Pancreas (tissue), 10 donors: ENCODE measurements around the gene ATG7. TPM values are rescaled to one million over a fixed set of nuclear protein-coding genes. Genes with fewer than 3 reads are reported as not detected.

Experiments used
- ATAC-seq, 4 donors: fragments of 200-7000 bp; cut with Tn5 transposase; one replicate each; pipeline versions ENCODE4 v1.8.0 to v1.9.1; 2020; ENCODE audit warnings: mild to moderate bottlenecking in 4 of 4, moderate library complexity in 4 of 4
- DNase-seq, 6 donors: peaks; one replicate each; pipeline ENCODE4 v3.0.0-alpha.2; 2020
- FAIRE-seq: peaks from 2 replicates; lab custom pipeline; 2012; peaks lifted over from hg19 to GRCh38; lab: Jason Lieb, UNC
- H3K27ac ChIP-seq, 4 donors: fragments of 200-600 bp; sonication (generic); 1 replicate in 3 of 4; 2 replicates in 1 of 4; pipeline versions ENCODE4 v1.5.0 to v1.8.0; 2020
- H3K27me3 ChIP-seq, 4 donors: fragments of 200-600 bp; one replicate each; pipeline ENCODE4 v1.8.0; 2021
- H3K36me3 ChIP-seq, 3 donors: fragments of 200-600 bp; sonication (generic) in 1 of 3; one replicate each; pipeline versions ENCODE4 v1.5.0 to v1.8.0; 2020 to 2021
- H3K4me1 ChIP-seq, 3 donors: fragments of 200-600 bp; one replicate each; pipeline ENCODE4 v1.8.0; 2021
- H3K4me3 ChIP-seq, 4 donors: fragments of 200-600 bp; sonication (generic) in 2 of 4; one replicate each; pipeline versions ENCODE4 v1.5.0 to v1.8.0; 2020 to 2021
- H3K9me3 ChIP-seq, 4 donors: fragments of 200-600 bp; one replicate each; pipeline ENCODE4 v1.8.0; 2021
- WGBS, 2 donors: extraction: QIAGEN DNeasy Blood & Tissue Kit; methylation state at CpG; one replicate each; pipeline ENCODE4 v1.1.7; 2013; 5-methylcytosine and 5-hydroxymethylcytosine counted together
- intact Hi-C, 3 donors: fragments of 100-400 bp; cut with DNase I; formaldehyde crosslinking; loops; one replicate each; pipeline versions ENCODE4 v1.11.1 to v1.14.2; 2022
- polyA plus RNA-seq, 2 donors: library from polyadenylated mRNA; stranded (reverse); fragments of 200-250 nt; gene quantifications; one replicate each; pipeline ENCODE4 v1.2.3, GENCODE V29; 2013
- total RNA-seq, 6 donors: library from RNA; stranded (reverse); fragmentation: NEBNext Ultra II Directional in 4 of 6; extraction: Animal tissue kit (Norgen Biotek cat#: 25700) in 4 of 6; gene quantifications; one replicate each; pipeline versions ENCODE4 v1.2.1 to v1.2.4, GENCODE V29; 2021 to 2023
- TF ChIP-seq, protein P1 (sequence below), 4 donors: fragments of 200-600 bp; sonication (generic) in 3 of 4; IDR thresholded peaks; one replicate each; pipeline versions ENCODE4 v1.5.0 to v1.8.0; 2021; ENCODE audit warnings: antibody characterized with exemption in 4 of 4
- donor health status: healthy with polysubstance abuse.
- donor health status: DM: no; HTN: no; CAD: no; lungs with moderate emphysema.
- donor health status: DM: no; HTN: no; CAD: no.
- donor health status: control.
- donor health status: control.
- donor health status: Bipolar disorder and iron deficiency.
- donor health status: DM: yes; HTN: yes; CAD: no.
- donor health status: DM: no; HTN: no; CAD: no.
- donor health status: DM: no; HTN: no; CAD: no.
- donor health status: DM: yes; HTN: yes; CAD: no.

The ATG7 gene
- total and polyA plus RNA-seq, 8 donors = 5.1 to 28.0 (median 15.7) TPM

DNA sequence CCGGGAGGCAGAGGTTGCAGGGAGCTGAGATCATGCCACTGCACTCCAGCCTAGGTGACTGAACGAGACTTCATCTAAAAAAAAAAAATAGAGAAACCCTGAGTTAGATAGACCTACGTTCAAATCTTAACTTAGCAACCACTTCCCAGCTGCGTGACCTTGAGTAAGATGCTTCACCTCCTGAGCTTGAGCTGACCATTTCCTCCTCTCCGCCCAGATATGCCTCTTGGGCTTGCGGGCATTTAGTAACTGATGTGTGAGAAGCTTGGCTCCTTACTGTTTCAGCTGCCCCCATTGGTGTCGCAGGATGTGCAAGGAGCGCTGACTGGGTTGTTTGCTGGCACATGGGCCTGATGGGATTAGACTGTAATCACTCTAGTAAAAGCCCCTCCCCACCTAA, 26.9 kb upstream of the ATG7 start:
- 76 to 83% methylated on average over 8 of the region's 8 CpGs for WGBS, 2 donors
- no peaks in the 10 kb centered on the region for H3K27me3 ChIP-seq

GRCh38 chr3:11245827-11246662, 26.2 kb upstream of the ATG7 start:
- DNase-seq (no peak), ATAC-seq (no peak), FAIRE-seq (no peak)
- Histone ChIP-seq H3K27me3 (no peaks in the 10 kb centered on the region), H3K4me3 (no peak overlapping the region), H3K9me3 (no peaks in the 10 kb centered on the region), H3K36me3 (no peaks in the 10 kb centered on the region), H3K27ac (no peak overlapping the region), H3K4me1 (no peaks in the 10 kb centered on the region)
- intact Hi-C loops = no loop called here
- TF ChIP-seq, protein P1, sequence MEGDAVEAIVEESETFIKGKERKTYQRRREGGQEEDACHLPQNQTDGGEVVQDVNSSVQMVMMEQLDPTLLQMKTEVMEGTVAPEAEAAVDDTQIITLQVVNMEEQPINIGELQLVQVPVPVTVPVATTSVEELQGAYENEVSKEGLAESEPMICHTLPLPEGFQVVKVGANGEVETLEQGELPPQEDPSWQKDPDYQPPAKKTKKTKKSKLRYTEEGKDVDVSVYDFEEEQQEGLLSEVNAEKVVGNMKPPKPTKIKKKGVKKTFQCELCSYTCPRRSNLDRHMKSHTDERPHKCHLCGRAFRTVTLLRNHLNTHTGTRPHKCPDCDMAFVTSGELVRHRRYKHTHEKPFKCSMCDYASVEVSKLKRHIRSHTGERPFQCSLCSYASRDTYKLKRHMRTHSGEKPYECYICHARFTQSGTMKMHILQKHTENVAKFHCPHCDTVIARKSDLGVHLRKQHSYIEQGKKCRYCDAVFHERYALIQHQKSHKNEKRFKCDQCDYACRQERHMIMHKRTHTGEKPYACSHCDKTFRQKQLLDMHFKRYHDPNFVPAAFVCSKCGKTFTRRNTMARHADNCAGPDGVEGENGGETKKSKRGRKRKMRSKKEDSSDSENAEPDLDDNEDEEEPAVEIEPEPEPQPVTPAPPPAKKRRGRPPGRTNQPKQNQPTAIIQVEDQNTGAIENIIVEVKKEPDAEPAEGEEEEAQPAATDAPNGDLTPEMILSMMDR (IDR thresholded peaks at IDR 0.05) = no peak
- 73 to 75% methylated on average over 6 of the region's 6 CpGs for WGBS, 2 donors

More for the DNA sequence above, 26.9 kb upstream of the ATG7 start:
- intact Hi-C loops = no loop called here
- FAIRE-seq (no peak), DNase-seq (no peak), ATAC-seq (no peak)
- Histone ChIP-seq H3K4me3 (no peak overlapping the region), H3K4me1 (no peaks in the 10 kb centered on the region), H3K27ac (no peak overlapping the region), H3K36me3 (no peaks in the 10 kb centered on the region), H3K9me3 (no peaks in the 10 kb centered on the region)
- TF ChIP-seq, protein P1 (IDR thresholded peaks at IDR 0.05) = no peak

- Histone ChIP-seq H3K9me3 (no peaks in the 10 kb centered on the region), H3K27ac (no peak overlapping the region), H3K4me1 (no peaks in the 10 kb centered on the region), H3K27me3 (no peaks in the 10 kb centered on the region), H3K4me3 (no peak overlapping the region), H3K36me3 (no peaks in the 10 kb centered on the region)
- whole genome bisulfite sequencing, 2 donors = 79 to 89% methylated on average over 2 of the region's 2 CpGs
- TF ChIP-seq, protein P1 (IDR thresholded peaks at IDR 0.05) = no peak
- intact Hi-C loops = no loop called here
- DNase-seq = no peak
- ATAC-seq = no peak
- FAIRE-seq = no peak
Measured at GRCh38 chr3:11246663-11246970, 25.6 kb upstream of the ATG7 start.

DNA sequence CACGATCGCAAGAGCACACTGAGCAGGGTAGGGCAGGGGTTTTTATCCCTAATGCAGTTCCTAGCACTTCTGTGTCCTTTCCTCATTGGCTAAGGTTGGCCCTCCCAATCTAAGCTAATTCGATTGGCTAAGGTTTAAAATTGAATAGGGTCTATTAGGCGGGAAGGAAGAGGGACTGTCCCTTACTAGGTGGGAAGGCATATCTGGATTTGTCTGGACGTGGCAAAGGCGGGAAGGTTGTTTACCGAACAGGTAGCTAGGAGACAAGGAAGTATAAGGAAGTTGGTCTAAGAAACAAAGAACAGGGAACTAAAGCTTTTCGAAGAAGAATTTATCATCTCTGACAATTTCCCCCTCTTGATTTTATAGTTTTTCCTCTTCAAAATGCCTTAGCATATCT, 24.8 kb upstream of the ATG7 start:
- Histone ChIP-seq H3K27me3 (no peaks in the 10 kb centered on the region), H3K4me1 (no peaks in the 10 kb centered on the region), H3K9me3 (no peaks in the 10 kb centered on the region), H3K36me3 (no peaks in the 10 kb centered on the region), H3K4me3 (no peak overlapping the region), H3K27ac (no peak overlapping the region)
- WGBS, 2 donors = 60 to 68% methylated on average over 8 of the region's 8 CpGs
- FAIRE-seq (no peak), DNase-seq (no peak), ATAC-seq (no peak)
- TF ChIP-seq, protein P1 (IDR thresholded peaks at IDR 0.05) = no peak
- intact Hi-C loops = no loop called here

GRCh38 chr3:11248596-11248995, 23.6 kb upstream of the ATG7 start:
- Histone ChIP-seq H3K27ac (no peak overlapping the region), H3K36me3 (no peaks in the 10 kb centered on the region), H3K9me3 (no peaks in the 10 kb centered on the region), H3K27me3 (no peaks in the 10 kb centered on the region), H3K4me1 (no peaks in the 10 kb centered on the region), H3K4me3 (no peak overlapping the region)
- intact Hi-C loops = no loop called here
- FAIRE-seq (no peak), ATAC-seq (no peak), DNase-seq (no peak)
- 80 to 87% methylated on average over 6 of the region's 6 CpGs for WGBS, 2 donors
- TF ChIP-seq, protein P1 (IDR thresholded peaks at IDR 0.05) = no peak
